ENCODE data around the gene IFIT1.
"Not testable (repeated sequence)": the region's sequence is repeated elsewhere in the genome, so short reads cannot be mapped to it uniquely, and the experiment has no call there.

IFIT1 gene

GRCh38 chr10:89431977-89432376 lies 39.6 kb downstream of the IFIT1 start:
- no peak for DNase-seq

- DNase-seq = no peak
Observed at GRCh38 chr10:89438525-89438924, 46.1 kb downstream of the IFIT1 start.

- DNase-seq = no peak
Observed at GRCh38 chr10:89440226-89441009, 48.0 kb downstream of the IFIT1 start.

- no peak for DNase-seq
Observed at GRCh38 chr10:89442289-89442688, 49.9 kb downstream of the IFIT1 start.

GRCh38 chr10:89444819-89445218 lies 52.4 kb downstream of the IFIT1 start:
- not testable (repeated sequence) for DNase-seq

DNA sequence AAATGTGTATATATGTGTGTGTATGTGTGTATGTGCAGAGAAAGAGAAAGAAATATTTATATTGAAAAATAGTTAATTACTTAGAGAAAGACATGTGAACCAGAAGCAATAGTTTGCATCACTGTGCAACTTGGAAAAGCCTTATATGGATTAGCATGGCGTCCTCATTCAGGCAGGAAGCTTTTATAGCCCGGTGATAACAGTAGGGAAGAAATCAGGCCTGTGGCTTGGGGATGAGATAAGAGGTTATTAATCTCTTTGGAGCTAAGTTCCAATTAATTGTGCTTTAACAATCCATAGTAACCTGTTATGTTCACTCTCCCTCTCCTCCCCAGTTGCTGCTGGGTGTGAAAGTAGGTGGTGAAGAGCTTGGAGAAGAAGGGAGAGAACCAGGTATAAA lies 58.5 kb downstream of the IFIT1 start:
- DNase-seq = no peak

GRCh38 chr10:89452193-89452592 lies 59.8 kb downstream of the IFIT1 start:
- DNase-seq = no peak

DNA sequence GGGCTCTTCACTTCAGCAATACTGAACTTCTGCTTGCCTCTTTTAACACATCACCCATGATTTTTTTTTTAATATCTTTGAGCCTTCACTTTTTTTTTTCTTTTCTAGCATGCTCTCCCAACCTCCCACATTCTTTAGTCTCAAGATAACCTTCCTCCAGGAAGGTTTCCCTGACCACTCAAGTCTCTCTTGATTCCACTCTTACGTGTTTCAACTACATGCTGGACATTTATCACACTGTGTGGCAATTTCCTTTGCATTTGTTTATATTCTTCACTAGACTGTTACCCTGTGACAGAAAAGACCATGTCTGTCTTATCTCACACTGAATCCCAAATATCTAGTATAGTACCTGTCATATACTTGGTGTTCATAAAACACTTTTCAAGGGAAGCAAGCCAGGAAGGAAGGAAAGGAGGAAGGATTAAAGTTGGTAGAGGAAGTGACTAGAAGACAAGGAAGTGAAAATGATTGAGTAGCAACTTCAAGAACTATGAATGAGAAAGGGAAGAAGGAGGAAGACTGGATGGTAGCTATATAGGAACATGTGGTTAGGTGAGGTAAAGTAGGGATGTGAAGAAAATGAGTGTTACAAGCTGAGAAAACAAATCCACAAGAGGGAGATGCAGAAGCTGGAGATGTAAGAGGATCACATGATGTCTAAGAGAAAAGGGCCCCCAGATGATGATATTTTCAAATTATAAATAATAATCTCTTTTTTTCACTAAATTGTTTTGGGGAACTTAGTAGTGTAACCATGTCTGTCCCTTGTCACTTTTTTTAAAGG lies 62.3 kb downstream of the IFIT1 start:
- DNase-seq = no peak

All from hypothalamus (tissue), 51 donors.